Stimulated activated CD4-positive, alpha-beta T cell treated with anti-CD3 and anti-CD28 coated beads, Interleukin-1b, Interleukin-23, amount 100 ng/mL, for 4 hours (primary cell): ENCODE measurements around the gene TBX20.

ENCODE experiments used
- DNase-seq, 2 donors: peaks; one replicate each; pipeline ENCODE4 v3.0.0-alpha.2; 2020; ENCODE audit warnings: low read depth in 2 of 2

The TBX20 gene

GRCh38 chr7:35253710-35254495 lies at the start of gene TBX20:
TSS of gene TBX20 (minus strand) at chr7:35254100. CDS start at chr7:35253620, 480 bp downstream.
- DNase-seq, result peak in 1 of 2 donors; percentile 9

- no peak for DNase-seq
Measured at GRCh38 chr7:35289376-35289775, 35.5 kb upstream of the TBX20 start.

GRCh38 chr7:35286986-35287385 lies 33.1 kb upstream of the TBX20 start:
- DNase-seq, result no peak

- no peak for DNase-seq
Measured at GRCh38 chr7:35286422-35286821, 32.5 kb upstream of the TBX20 start.

GRCh38 chr7:35285799-35286198 lies 31.9 kb upstream of the TBX20 start:
- no peak for DNase-seq

GRCh38 chr7:35280902-35281301 lies 27.0 kb upstream of the TBX20 start:
- no peak for DNase-seq

- DNase-seq, result no peak
Measured at GRCh38 chr7:35277359-35277758, 23.5 kb upstream of the TBX20 start.

- DNase-seq, result no peak
Measured at GRCh38 chr7:35272246-35272645, 18.3 kb upstream of the TBX20 start.

GRCh38 chr7:35268953-35269352 lies 15.1 kb upstream of the TBX20 start:
- DNase-seq, result no peak

GRCh38 chr7:35267411-35267810 lies 13.5 kb upstream of the TBX20 start:
- no peak for DNase-seq

- DNase-seq, result no peak
Measured at GRCh38 chr7:35263396-35263795, 9.5 kb upstream of the TBX20 start.

- no peak for DNase-seq
Measured at GRCh38 chr7:35261476-35262285, 7.8 kb upstream of the TBX20 start.

- DNase-seq, result no peak
Measured at GRCh38 chr7:35261041-35261440, 7.1 kb upstream of the TBX20 start.

- DNase-seq, result no peak
Measured at GRCh38 chr7:35260246-35260645, 6.3 kb upstream of the TBX20 start.

- no peak for DNase-seq
Measured at GRCh38 chr7:35259523-35259908, 5.6 kb upstream of the TBX20 start.

GRCh38 chr7:35258868-35259522 lies 5.1 kb upstream of the TBX20 start:
- no peak for DNase-seq

GRCh38 chr7:35258125-35258867 lies 4.4 kb upstream of the TBX20 start:
- DNase-seq, result no peak

GRCh38 chr7:35257251-35258124 lies 3.6 kb upstream of the TBX20 start:
- no peak for DNase-seq

GRCh38 chr7:35256256-35257175 lies 2.6 kb upstream of the TBX20 start:
- no peak for DNase-seq
